HepG2 (cell line): ENCODE results near the gene DIP2C.

Source experiments
- BHLHE40 ChIP-seq: IDR thresholded peaks from 2 replicates; pipeline ENCODE4 v1.6.1; 2011; ENCODE audit warnings: low read length, improper control_type of control experiment
- HMG20B ChIP-seq: conservative IDR thresholded peaks from 2 replicates; pipeline ENCODE4 v1.6.1; 2016; ENCODE audit warnings: missing genetic modification reagents, missing compliant biosample characterization
- ONECUT2 ChIP-seq: sonication (generic); formaldehyde crosslinking; IDR thresholded peaks from 2 replicates; pipeline ENCODE4 v1.4.0; 2020; ENCODE audit warnings: missing genetic modification reagents
- POLR2A ChIP-seq, 2 experiments: IDR thresholded peaks; 2 replicates each; pipeline ENCODE4 v1.6.1; 2011; ENCODE audit warnings: low read depth in 2 of 2, low read length in 2 of 2, mild to moderate bottlenecking in 1 of 2, moderate library complexity in 1 of 2; ENCODE audit not compliant: insufficient read depth in 1 of 2
- POLR2AphosphoS5 ChIP-seq: IDR thresholded peaks from 2 replicates; pipeline ENCODE4 v1.6.1; 2012; ENCODE audit warnings: low read depth, low read length
- RAD21 ChIP-seq: fragments of 450-650 bp; formaldehyde crosslinking; IDR thresholded peaks from 2 replicates; pipeline ENCODE4 v1.5.0; 2020; ENCODE audit warnings: mild to moderate bottlenecking
- ZNF557 ChIP-seq: sonication (generic); formaldehyde crosslinking; IDR thresholded peaks from 2 replicates; pipeline ENCODE4 v1.4.0; 2020; ENCODE audit warnings: missing genetic modification reagents
- ZNF782 ChIP-seq: sonication (generic); formaldehyde crosslinking; IDR thresholded peaks from 2 replicates; pipeline ENCODE4 v1.4.0; 2020; ENCODE audit warnings: missing genetic modification reagents, mild to moderate bottlenecking, borderline replicate concordance
- TF ChIP-seq, protein P1 (sequence below): sonication (generic); formaldehyde crosslinking; IDR thresholded peaks from 2 replicates; pipeline ENCODE4 v1.4.0; 2020; ENCODE audit warnings: missing genetic modification reagents

DNA sequence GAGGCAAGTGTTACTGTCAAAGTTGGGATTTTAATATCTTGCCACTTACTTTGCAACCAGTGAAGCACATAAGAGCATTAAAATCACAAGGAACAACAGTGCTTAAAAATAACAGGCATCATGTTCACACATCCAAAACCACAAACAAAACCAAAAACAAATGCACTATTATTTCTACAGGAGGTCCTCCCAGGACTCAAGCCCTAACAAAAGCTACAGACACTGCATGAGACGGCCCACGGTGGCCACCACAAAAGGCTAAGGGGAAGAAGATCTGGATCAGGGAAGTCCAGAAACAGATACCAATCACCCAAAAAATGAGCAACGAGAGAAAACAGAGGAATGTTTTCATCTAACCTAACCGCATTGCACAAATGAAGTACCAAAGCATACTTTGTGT is 395.8 kb downstream of the DIP2C start:
- TF ChIP-seq ZNF782 (CRISPR knock-in tag) (no peak), ZNF557 (CRISPR knock-in tag) (no peak), POLR2AphosphoS5 (no peak), POLR2A (IDR thresholded peaks at IDR 0.05; ENCODE audit: insufficient read depth in 1 of 2, low read depth in 2 of 2, low read length in 2 of 2) (no peak), HMG20B (CRISPR knock-in tag) (no peak), RAD21 (CRISPR knock-in tag) (no peak), ONECUT2 (CRISPR knock-in tag) (no peak), BHLHE40 (no peak)
- TF ChIP-seq, protein P1, sequence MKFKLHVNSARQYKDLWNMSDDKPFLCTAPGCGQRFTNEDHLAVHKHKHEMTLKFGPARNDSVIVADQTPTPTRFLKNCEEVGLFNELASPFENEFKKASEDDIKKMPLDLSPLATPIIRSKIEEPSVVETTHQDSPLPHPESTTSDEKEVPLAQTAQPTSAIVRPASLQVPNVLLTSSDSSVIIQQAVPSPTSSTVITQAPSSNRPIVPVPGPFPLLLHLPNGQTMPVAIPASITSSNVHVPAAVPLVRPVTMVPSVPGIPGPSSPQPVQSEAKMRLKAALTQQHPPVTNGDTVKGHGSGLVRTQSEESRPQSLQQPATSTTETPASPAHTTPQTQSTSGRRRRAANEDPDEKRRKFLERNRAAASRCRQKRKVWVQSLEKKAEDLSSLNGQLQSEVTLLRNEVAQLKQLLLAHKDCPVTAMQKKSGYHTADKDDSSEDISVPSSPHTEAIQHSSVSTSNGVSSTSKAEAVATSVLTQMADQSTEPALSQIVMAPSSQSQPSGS (CRISPR knock-in tag): no peak
